OCI-LY7 (cell line): ENCODE measurements around the gene MRPL34. TPM values are rescaled to one million over a fixed set of nuclear protein-coding genes. Genes with fewer than 3 reads are reported as not detected.
A peak's percentile ranks its signal among the peaks of the same experiment; 100 is the strongest.

Source experiments
- BruUV-seq: library from RNA; stranded (reverse); fragments of 400-500 nt; replicated peaks from 2 replicates; lab custom pipeline; 2021; lab: Mats Ljungman, UMichigan
- CTCF ChIA-PET: fragments of 300-600 bp; sonication (Branson Sonifier 250); formaldehyde crosslinking; loops from one replicate; lab custom pipeline; 2022; ENCODE audit warnings: antibody characterized with exemption; ENCODE audit not compliant: unreplicated experiment; lab: Charles Lee
- POLR2A ChIA-PET: fragments of 300-600 bp; sonication (Branson Sonifier 250); formaldehyde crosslinking; loops from one replicate; lab custom pipeline; 2022; ENCODE audit warnings: antibody characterized with exemption; lab: Charles Lee
- DNase-seq: peaks from one replicate; pipeline ENCODE4 v3.0.0-alpha.2; 2015; ENCODE audit warnings: low spot score
- H2AFZ ChIP-seq: fragments of 200-600 bp; sonication (generic), shearing (Covaris generic); 2 replicates; pipeline ENCODE4 v1.6.1; 2014; ENCODE audit warnings: mild to moderate bottlenecking, antibody characterized with exemption, low read length, moderate library complexity
- H3K27ac ChIP-seq: fragments of 200-600 bp; sonication (generic); 2 replicates; pipeline ENCODE4 v1.5.1; 2014; ENCODE audit warnings: mixed run types, low read depth, mild to moderate bottlenecking, moderate library complexity, low read length, inconsistent platforms; ENCODE audit not compliant: poor library complexity, severe bottlenecking
- H3K36me3 ChIP-seq: fragments of 200-600 bp; sonication (generic); 2 replicates; pipeline ENCODE4 v1.6.1; 2014; ENCODE audit warnings: mild to moderate bottlenecking, antibody characterized with exemption, low read length, moderate library complexity, mixed read lengths; ENCODE audit not compliant: insufficient read depth
- H3K4me1 ChIP-seq: fragments of 200-600 bp; sonication (generic); 2 replicates; pipeline ENCODE4 v1.5.1; 2014; ENCODE audit warnings: mild to moderate bottlenecking, low read length; ENCODE audit not compliant: insufficient read depth, poor library complexity, severe bottlenecking
- H3K4me2 ChIP-seq: fragments of 200-600 bp; sonication (generic); 2 replicates; pipeline ENCODE4 v1.6.1; 2014; ENCODE audit warnings: mild to moderate bottlenecking, low read length
- H3K4me3 ChIP-seq: fragments of 200-600 bp; sonication (generic); 2 replicates; pipeline ENCODE4 v1.5.1; 2014; ENCODE audit warnings: mild to moderate bottlenecking, low read depth, low read length; ENCODE audit not compliant: poor library complexity, severe bottlenecking
- H3K79me2 ChIP-seq: fragments of 200-600 bp; sonication (generic); 2 replicates; pipeline ENCODE4 v1.6.1; 2016; ENCODE audit warnings: low read depth, mild to moderate bottlenecking, low read length, moderate library complexity, mixed read lengths; ENCODE audit not compliant: insufficient read depth
- H3K9me2 ChIP-seq: fragments of 200-600 bp; sonication (generic); 2 replicates; pipeline ENCODE4 v1.6.1; 2016; ENCODE audit warnings: mild to moderate bottlenecking, low read length, mixed read lengths; ENCODE audit not compliant: insufficient read depth
- H3K9me3 ChIP-seq: fragments of 200-600 bp; sonication (generic); 2 replicates; pipeline ENCODE4 v1.6.1; 2014; ENCODE audit warnings: mild to moderate bottlenecking, mixed run types, low read length, mixed read lengths
- H4K20me1 ChIP-seq: fragments of 200-600 bp; sonication (generic); 2 replicates; pipeline ENCODE4 v1.6.1; 2014; ENCODE audit warnings: mild to moderate bottlenecking, antibody characterized with exemption, low read length, moderate library complexity, mixed read lengths; ENCODE audit not compliant: insufficient read depth
- CTCF ChIP-seq: fragments of 200-600 bp; sonication (generic); conservative IDR thresholded peaks from 2 replicates; pipeline ENCODE4 v1.5.1; 2014; ENCODE audit warnings: mild to moderate bottlenecking, antibody characterized with exemption, low read length, moderate library complexity, mixed read lengths
- EZH2phosphoT487 ChIP-seq: fragments of 200-600 bp; sonication (generic); IDR thresholded peaks from 2 replicates; pipeline ENCODE4 v1.6.1; 2018; ENCODE audit warnings: low read depth, borderline replicate concordance, mild to moderate bottlenecking, mixed run types, antibody characterized with exemption, low read length, moderate library complexity, mixed read lengths
- intact Hi-C: fragments of 100-400 bp; cut with micrococcal nuclease; formaldehyde crosslinking; loops from one replicate; pipeline ENCODE4 v1.10.0; 2022; ENCODE audit not compliant: unreplicated experiment
- total RNA-seq, 2 experiments: library from RNA; depleted of rRNA in 1 of 2; stranded (reverse); fragments of >200 nt in 1 of 2; shearing (Covaris generic) in 1 of 2; gene quantifications; 2 replicates each; pipeline ENCODE4 v1.2.3, GENCODE V29; 2014 to 2022

The MRPL34 gene
- total RNA-seq, 2 experiments from 2014 or later: 173 to 174 TPM

GRCh38 chr19:17338433-17339078 is 32.9 kb downstream of the MRPL34 start:
- Histone ChIP-seq H4K20me1 (peaks cover 7% of the 10 kb centered on the region; the same call in 1 of the 2 replicates), H3K79me2 (peaks cover 12% of the 10 kb centered on the region; the same call in 1 of the 2 replicates), H2AFZ (no peak overlapping the region; the same call in 1 of the 2 replicates), H3K4me1 (peaks cover 32% of the 10 kb centered on the region), H3K4me3 (peak overlapping the region; percentile 83), H3K9me2 (no peaks in the 10 kb centered on the region), H3K4me2 (peak overlapping the region; percentile 71), H3K27ac (peak overlapping the region; percentile 88), H3K9me3 (no peaks in the 10 kb centered on the region), H3K36me3 (peaks cover 39% of the 10 kb centered on the region)
- POLR2A ChIA-PET: interaction anchor here (0.6 to 1.2 kb wide), 3 partner anchors 19 to 81 kb away, joined by 3 read pairs; partner anchors contain the start of gene MVB12A
- CTCF ChIA-PET: no interaction called here
- intact Hi-C loops: no loop called here
- TF ChIP-seq EZH2phosphoT487 (no peak), CTCF (no peak)
- BruUV-seq: no TSS peak
- DNase-seq: no peak

GRCh38 chr19:17339088-17339741 is 33.5 kb downstream of the MRPL34 start:
- TF ChIP-seq CTCF (no peak), EZH2phosphoT487 (no peak)
- peak overlapping the region; percentile 71 for H3K4me2 ChIP-seq
- CTCF ChIA-PET: no interaction called here
- peak overlapping the region; percentile 83 for H3K4me3 ChIP-seq
- DNase-seq: peak; percentile 71
- peaks cover 44% of the 10 kb centered on the region for H3K36me3 ChIP-seq
- POLR2A ChIA-PET: interaction anchor here (0.6 to 1.2 kb wide), 3 partner anchors 12 to 80 kb away, joined by 3 read pairs; partner anchors contain the start of gene MVB12A
- peaks cover 26% of the 10 kb centered on the region for H3K4me1 ChIP-seq
- H2AFZ ChIP-seq: no peak overlapping the region
- peaks cover 12% of the 10 kb centered on the region; the same call in 1 of the 2 replicates for H3K79me2 ChIP-seq
- H4K20me1 ChIP-seq: peaks cover 7% of the 10 kb centered on the region; the same call in 1 of the 2 replicates
- no TSS peak for BruUV-seq
- H3K9me2 ChIP-seq: no peaks in the 10 kb centered on the region
- intact Hi-C loops: no loop called here
- H3K9me3 ChIP-seq: no peaks in the 10 kb centered on the region
- H3K27ac ChIP-seq: no peak overlapping the region
